ENCODE results near the gene ZNF778.

ZNF778 gene

DNA sequence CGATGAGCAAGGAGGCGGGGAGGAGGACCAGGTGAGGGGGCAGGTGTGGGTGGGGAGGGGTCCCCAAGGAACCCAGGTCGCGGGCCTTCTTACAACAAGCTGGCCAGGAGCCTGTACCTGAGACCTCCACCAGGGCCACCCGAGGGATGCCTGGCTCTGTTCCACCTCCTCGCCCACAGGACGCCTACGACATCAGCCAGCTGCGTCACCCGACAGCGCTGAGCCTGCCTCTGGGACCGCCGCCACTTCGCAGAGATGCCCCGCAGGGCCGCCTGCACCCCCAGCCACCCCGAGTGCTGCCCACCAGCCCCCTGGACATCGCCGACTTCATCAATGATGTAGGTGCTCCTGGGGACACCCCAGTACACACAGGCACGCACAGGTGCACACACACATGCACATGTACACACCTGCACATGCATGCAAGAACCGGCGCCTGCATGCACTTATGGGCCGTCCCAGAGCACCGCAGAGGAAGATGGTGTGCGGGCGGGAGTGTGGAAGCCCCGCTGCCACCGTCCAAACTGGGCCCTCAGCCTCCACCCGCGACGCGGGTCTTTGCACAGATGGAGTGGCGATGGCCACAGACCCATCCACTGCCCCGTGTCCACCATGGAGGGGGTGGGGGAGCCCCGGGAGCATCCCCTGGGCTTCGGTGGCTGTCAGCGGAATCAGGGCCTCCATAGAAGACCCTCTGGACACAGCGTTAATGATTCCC is 23.8 kb upstream of the ZNF778 start:
- no peak for DNase-seq (ENCODE audit: low read depth in 2 of 2)

DNA sequence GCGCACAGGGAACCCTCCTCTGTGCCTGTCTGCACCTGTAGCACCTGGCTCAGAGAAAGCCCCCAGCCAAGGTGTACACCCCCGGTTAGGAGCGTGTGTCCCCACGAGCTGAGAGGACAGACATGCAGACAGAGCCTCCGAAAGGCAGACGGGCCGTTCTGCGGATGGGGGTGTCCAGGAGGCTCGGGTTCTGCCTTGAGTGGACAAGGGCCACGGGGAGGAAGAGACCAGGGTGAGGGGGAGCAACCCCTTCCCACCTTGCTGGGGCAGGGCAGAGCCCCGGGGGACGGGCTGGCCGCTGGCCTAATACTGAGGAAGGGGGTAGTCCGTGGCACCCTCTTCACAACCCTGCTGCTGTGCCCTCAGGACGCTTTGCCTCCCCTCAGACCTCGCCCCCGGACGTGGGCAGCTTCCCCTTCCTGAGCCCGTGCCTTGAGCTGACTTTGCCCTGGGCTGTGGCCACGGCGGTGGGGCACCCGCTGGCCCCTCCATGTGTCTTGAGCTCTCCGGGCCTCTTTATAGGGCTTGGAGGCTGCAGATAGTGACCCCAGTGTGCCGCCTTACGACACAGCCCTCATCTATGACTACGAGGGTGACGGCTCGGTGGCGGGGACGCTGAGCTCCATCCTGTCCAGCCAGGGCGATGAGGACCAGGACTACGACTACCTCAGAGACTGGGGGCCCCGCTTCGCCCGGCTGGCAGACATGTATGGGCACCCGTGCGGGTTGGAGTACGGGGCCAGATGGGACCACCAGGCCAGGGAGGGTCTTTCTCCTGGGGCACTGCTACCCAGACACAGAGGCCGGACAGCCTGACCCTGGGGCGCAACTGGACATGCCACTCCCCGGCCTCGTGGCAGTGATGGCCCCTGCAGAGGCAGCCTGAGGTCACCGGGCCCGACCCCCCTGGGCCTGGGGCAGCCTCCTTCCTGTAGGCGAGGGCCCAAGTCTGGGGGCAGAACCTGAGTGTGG is 22.9 kb upstream of the ZNF778 start:
- no peak for DNase-seq (ENCODE audit: low read depth in 2 of 2)

DNA sequence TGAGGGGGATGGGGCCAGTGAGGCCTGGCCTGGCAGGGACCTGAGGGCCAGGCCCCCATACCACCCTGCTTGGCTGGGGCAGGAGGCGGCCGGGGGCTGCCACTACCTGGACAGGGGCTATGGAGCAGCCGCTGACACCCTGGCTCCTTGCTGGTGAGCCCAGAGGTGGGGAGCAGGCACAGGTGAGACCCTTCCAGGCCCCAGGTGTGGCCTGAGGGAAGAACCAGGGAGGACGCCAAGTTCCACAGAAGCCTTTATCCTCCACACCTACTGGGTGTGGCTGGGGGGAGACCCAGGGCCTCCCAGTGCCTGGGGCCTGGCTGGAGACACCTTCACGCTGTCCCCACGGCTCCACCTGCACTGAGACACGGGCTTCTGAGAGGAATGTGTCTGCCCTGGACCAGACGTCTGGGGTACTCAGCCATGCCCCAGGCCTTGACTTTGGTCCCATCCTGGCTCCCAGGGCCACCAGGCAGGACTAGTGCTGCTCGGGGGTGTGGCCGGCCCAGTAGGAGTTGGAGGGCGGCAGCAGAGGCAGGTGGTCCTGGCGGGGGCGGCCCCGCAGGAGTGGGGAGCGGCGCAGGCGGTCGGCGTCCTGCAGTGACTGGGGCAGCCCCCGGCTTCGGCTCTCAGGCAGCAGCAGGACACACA is 21.9 kb upstream of the ZNF778 start:
- DNase-seq (ENCODE audit: low read depth in 2 of 2) = no peak

DNA sequence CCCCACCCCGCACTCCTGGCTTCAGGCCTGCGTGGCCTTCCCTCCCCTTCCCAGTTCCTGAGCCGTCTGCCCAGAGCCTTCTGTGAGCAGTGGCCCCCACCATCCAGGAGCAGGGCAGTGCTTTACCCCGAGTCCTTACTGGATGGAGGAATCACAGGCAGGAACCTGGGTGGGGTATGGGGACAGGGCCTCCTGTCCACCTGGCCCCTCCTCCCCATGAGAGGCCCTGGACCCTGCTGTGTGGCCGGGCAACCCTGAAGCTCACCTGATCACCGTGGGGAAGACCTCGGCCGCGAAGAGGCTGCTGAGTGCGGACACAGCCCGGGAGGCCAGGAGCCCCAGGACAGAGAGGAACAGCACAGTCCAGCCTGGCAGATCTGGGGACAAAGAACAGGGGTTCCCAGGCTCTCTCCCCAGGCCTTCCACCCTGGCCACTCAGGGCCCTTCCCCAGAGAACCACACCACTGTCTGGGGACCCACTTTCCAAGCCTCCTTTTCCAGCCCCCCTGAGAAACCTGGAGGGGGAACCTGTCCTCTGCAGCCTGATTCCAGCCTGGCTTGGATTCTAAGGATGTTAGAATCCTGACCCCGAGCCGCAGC is 20.4 kb upstream of the ZNF778 start:
- DNase-seq (ENCODE audit: low read depth in 2 of 2) = no peak

DNA sequence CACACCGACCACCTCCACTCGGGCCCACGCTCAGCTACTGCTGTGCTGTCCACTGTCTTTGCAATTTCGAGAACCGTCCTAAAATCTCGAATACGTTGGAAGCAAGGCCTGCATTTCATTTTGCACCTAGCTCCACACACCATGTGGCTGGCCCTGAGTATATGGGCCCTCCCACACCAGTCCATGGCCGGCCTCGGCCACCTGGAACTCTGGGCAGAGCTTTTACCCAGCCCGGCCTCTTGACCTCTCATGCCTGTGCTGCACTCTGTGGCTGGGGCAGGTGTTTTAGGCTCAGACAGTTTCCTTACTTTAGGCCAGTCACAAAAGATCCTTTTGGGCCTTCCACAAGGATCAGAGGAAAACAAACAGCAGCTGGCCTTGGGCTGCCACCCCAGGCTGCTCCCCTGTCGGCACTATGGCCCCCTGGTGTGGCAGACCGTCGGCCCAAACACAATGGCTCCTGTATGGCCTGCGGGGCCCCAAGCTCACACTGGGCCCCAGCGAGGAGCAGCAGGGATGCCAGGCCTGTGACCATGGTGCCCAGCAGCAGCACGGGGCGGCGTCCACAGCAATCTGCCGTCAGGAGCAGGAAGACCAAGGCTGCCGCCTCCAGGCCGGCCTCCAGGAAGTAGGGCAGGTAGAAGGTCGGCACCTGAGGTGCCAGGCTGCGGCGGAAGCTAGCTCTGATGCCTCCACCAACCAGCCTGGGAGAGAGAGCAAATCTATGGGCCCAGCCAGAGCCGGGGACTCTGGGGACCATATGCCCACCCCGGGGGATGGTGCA is 19.7 kb upstream of the ZNF778 start:
- no peak for DNase-seq (ENCODE audit: low read depth in 2 of 2)

DNA sequence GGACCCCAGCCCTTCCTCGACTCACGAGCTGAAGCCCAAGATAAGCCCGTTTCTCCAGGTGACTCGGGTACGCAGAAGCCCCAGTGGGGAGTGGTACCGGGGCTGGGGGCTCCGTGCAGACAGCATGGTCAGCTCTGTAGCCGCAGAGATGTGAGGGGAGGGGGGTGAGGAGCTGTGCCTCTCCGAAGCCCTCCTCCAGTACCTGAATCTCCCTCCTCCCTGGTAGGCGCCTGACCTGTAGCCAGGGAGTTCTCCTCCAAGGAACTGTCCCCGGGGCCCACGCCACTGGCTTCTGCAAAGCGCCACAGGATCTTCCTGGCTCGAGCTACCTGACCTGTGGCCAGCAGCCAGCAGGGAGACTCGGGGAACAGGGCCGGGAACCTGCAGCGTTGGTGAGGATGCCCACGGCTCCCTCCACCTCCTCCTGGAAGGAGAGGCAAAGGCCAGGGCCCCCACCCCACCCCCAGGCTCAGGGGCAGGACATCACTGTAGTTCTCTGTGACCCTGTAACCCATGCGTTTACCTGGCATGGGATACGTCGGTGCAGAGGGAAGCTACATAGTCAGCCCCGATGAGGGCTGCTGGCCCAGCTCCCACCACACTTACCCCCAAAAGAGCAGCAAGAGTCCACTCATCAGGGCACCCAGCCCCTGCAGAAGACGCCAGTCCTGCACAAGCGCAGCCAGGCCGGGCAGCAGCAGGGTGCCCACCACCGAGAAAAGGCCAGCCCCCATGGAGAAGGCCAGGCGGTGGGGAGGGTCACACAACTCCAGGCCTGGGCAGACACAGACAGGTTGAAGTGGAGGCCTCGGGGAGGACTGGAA is 18.9 kb upstream of the ZNF778 start:
- DNase-seq (ENCODE audit: low read depth in 2 of 2) = no peak

DNA sequence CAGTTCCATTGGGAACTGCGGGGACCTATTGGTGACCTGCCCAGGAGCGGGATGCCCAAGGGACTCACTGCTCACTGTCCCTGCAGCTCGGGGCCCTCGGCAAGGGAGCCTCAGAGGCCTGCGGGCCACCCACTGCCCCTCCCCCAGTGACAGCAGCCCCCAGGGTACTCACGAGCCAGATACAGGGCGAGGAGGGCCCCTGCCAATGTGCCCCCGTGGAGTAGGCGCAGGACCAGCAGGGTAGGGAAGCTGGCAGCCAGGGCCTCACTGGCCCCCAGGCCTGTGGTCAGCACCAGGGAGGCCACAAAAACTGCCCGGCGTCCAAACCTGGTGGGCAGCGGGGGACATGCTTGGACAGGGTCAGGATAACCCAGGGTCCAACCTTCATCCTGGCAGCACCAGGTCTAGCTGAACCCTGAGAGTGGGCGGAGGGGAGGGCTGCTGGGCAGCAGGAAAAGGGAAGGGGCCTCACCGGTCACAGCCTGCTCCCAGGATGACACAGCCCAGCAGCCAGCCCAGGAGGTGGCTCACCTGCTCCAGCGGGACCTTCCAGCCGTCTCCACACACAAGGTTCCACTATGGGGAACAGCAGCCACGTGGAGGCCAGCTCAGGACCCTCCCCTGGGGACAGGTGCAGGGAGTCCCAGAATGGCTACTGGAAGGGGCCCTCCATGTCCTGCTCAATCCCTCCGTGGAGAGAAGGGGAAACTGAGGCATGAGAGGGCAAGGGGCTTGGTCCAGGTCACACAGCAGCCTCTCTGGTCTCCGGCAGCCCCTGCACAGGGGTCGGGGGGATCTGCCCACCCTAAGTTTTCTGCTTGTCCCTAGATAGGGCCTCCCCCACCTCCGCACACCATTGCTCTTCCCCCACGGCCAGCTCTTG is 18.0 kb upstream of the ZNF778 start:
- DNase-seq (ENCODE audit: low read depth in 2 of 2) = no peak

DNA sequence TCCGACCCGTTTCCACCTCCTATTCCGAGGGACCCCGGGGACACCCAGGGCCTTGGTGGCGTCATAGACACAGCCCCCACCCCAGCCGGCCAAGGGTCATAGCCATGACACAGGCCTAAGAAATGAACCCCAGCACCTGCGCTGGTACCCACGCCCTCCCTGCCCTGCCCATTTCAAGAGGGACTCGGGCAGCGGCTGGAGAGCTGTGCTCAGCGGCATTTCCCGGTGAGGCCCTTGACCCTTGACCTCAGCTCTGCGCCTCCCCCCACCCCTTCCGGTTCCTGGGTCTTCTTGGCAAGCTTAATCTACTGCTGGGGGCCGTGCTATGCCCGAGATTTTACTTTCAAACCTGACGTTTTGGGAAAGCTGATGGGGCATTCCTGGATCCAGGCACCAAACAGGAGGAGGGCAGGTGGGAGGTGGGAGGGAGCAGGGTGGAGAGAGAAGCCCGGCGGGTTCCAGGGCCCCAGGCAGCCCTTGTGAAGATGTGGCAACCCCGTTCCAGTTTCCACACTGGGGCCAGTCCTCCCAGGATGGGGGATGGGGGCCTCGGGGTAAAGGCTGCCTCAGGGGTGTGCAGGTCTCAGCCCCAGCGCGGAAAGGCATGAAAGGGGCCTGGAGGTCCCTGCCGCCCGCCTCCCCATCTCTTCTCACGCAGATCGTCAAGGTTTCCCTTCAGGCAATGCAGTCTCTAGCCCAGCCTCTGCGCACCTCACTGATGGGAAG is 17.2 kb upstream of the ZNF778 start, which contains the start of gene SLC22A31:
Gene SLC22A31, minus strand, starts transcription at position 414 of the 726 bp plus-strand sequence. Its CDS starts 36 bp downstream, at position 378.
- no peak for DNase-seq (ENCODE audit: low read depth in 2 of 2)

DNA sequence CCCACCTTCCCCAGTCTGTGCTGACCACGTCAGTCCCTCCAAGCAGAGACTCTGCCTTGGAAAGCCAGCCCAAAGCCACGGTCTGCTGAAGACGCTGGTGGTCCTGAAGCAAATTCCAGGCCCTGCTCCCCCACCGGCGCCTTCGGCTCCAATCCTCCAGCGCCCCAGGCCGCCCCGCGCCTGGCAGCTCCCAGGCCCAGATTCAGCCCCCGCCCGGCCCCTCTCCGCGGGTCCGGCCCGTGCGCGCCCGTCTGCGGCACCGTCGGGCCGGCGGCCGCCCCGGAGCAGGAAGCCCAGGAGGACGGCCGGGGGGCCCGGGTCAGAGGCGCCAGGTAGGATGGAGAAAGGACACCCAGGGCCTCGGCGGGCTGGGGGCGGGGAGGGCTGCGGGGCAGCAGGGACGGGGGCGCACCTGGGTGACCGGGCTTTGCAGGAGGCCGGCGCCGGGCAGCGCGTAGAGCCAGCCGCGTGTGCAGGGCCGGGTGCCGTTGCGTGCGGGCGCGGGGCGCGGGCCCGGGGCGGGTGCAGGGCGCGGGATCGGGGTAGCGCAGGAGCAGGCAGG is 16.6 kb upstream of the ZNF778 start:
- no peak for DNase-seq (ENCODE audit: low read depth in 2 of 2)

DNA sequence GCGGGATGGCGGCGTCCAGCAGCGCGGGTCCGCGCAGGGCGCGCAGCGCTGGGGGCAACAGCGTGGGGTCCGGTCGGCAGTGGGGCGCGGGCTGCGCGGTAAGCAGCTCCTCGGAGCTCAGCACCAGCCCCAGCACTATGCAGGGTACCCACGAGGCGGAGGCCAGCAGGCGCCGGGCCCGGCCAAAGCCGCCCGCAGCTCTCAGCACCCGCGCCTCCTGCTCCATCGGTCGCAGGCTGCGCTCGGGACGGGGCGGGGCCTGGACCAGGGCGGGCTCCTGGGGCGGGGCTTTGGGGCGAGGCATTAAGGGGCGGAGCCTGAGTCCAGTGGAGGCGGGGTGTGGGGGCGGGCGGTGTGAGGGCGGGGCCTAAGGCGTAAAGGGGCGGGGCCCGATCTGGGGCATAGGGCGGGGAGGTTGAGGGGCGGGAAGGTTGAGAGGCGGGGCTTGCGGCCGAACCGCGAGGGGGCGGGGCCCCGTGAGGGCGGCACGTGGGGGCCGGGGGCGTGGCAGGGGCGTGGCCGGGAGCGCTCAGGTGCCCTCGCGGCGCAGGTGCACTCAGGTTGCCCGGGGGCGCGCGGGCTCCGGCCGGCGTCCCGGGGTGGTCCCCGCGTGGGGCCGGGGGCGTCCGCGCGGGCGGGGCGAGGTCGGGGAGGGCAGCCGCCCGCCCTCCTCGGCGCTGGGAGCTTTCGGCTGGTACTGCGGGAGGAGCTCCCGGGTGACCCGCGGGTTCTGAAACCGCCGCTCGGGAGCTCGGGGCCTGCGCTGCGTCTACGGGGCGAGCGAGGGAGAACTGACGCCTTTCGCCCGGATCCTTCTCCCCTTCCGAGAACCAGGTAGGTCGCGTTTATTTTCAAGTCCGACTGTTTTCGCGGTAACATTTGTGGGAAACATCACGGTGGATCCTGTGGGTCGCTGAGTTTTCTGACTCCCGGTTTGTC is 15.8 kb upstream of the ZNF778 start:
- peak; percentile 36 to 53 for DNase-seq (ENCODE audit: low read depth in 2 of 2)

DNA sequence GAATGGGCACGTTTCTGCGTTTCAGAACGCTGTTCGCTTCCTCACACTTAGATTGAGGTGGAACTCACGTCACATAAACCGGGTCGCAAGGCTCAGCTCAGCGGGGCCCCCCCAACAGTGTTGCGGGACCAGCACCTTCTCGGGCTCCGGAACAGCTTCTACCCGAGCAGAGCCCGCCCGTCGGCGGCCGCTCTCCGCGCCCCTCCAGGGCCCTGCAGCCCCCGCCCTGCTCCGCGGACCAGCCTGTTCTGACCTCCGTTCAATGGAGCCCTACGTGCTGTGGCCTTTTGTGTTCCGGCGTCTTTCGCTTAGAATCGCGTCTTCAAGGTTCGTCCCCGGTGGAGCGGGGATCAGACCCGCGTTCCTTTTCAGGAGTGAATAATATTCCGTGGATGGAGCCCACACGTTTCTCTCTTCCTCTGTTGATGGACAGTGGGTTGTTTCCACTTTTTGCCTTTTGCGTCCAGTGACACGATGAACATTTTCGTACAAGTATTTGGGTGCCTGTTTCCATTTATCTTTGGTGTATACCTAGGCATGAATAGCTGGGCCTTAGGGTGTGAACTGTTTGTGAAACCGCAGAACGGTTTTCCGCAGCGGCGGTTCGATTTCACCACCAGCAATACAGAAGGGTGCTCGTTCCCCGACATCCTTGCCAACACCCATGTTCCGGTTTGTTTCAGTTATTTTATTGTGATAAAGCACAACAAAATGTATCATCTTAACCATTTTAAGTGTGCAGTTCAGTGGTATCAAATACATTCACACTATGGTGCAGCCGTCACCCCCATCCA is 14.9 kb upstream of the ZNF778 start:
- no peak for DNase-seq (ENCODE audit: low read depth in 2 of 2)

DNA sequence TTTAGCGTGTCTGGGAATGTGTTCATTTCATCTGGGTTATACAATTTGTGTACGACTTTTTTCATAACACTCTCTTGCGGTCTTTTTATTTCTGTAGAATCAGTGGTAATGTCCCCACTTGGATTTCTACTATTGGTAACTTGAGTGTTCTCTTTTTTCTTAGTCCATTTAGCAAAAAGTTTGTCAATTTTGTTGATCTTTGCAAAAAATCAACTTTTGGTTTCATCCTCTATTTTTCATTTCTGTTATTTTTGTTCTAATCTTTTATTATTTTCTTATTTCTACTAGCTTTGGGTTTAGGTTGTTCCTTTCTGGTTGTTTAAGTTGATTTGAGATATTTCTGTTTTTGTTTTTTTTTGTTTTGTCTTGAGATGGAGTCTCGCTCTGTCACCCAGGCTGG is 9.5 kb upstream of the ZNF778 start:
- DNase-seq (ENCODE audit: low read depth in 2 of 2) = no peak

DNA sequence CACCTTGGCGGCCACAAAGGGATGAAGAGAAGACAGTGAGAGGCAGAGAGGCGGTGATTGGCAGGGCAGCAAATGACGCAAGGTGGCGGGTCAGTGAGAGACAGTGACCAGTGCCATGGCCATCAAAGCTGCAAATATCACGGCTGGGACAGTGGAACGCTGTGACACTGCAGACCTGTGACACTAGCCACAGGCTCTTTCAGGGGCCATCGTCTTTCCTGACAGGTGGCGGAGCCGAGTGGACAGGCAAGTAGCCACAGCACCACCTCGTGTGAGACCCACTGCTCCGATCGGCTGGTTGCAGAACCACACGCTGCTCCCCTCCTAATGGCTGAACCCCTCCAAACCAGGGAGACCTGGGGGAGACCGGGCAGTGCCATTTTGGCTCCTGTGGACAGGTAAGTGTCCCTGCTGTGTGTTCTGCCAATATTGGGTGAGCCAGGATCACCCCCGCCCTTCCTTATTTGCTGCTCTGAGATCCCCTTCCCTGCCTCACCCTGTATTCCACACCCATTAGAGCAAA is 7.9 kb upstream of the ZNF778 start:
- no peak for DNase-seq (ENCODE audit: low read depth in 2 of 2)

DNA sequence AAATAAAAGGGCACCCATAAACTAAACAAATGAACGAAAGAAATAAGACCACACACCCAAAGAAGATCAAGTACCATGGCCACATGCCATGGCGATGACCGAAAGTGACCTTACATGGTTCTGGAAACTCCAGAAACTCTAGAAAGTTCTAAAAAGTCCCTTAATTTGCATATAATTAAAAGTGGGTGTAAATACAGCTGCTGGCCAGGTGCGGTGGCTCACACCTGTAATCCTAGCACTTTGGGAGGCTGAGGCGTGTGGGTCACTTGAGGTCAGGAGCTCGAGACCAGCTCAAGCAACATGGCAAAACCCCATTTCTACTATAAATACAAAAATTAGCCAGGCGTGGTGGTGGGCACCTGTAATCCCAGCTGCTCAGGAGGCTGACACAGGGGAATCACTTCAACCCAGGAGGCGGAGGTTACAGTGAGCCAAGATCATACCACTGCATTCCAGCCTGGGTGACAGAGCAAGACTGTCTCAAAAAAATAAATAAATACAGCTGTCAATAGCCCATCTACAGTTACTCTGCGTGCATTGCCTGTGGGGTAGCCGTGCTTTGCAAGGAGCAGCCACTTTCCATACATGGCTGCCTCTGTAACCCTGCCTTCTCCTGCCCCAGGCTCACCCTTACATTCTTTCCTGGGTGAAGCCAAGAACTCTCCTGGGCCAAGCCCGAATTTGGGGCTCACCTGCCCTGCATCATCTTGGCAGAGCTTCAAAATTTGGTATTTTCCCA is 7.2 kb upstream of the ZNF778 start:
- DNase-seq (ENCODE audit: low read depth in 2 of 2) = no peak

DNA sequence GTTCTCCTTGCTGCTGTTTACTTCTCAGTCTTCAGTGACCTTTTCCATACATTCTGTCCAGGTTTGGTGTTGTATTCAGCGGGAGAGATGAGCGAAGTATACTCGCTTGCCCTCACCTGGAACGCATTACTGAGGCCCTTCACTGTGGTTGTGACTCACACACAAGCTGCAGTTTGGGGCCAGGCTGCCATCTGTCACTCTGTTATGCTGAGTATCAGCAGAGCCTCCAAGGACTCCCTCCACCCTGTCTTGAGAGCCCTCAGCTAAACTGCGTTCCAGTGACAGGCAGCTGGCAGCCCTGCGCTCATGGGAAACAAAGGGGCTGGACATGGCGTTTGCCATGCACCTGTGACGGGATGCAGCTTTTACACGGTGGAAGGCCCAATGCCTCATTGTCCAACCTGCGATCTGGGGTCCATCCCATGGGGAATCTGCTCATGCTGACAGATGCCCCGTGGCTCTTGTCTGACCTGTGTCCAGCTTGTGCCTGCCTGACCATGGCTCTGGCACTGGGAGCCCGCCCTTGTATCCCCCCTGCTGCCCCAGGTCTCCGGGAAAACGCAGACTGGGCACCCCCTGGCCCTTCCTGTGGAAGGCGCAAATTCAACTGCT is 6.5 kb upstream of the ZNF778 start:
- DNase-seq (ENCODE audit: low read depth in 2 of 2) = no peak
